Peyer's patch (tissue), 4 donors: ENCODE measurements around the gene KRT33A.

Source experiments
- POLR2A ChIP-seq, 2 donors: fragments of 450-650 bp; IDR thresholded peaks; one replicate each; pipeline ENCODE4 v1.5.1; 2017; ENCODE audit warnings: antibody characterized with exemption in 2 of 2, mild to moderate bottlenecking in 2 of 2, moderate library complexity in 2 of 2
- TF ChIP-seq, protein P1 (sequence below), 6 experiments: fragments of 450-650 bp in 4 of 6; fragments of 200-600 bp in 2 of 6; sonication (generic) in 1 of 6; IDR thresholded peaks; one replicate each; pipeline ENCODE4 v1.5.1; 2017 to 2019; ENCODE audit warnings: antibody characterized with exemption in 6 of 6, mild to moderate bottlenecking in 3 of 6, moderate library complexity in 1 of 6

DNA sequence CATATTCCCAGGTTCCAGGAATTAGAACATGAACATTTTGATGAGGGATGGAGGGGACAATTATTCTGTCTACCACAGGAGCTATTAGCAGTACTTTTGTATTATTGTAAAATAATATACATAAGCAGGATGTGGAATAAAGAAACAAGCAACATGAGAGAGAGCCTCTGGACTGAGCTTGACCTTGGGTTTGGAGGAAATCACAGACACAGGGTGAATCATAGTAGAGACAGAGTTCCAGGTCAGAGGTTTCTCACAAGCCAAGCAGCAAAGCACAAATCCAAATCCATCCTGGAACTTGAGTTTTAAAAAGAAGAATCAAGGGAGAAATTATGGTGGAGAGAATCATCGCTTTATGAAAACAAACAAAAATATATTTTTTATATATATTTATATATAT is 41.6 kb upstream of the KRT33A start:
- TF ChIP-seq, protein P1, sequence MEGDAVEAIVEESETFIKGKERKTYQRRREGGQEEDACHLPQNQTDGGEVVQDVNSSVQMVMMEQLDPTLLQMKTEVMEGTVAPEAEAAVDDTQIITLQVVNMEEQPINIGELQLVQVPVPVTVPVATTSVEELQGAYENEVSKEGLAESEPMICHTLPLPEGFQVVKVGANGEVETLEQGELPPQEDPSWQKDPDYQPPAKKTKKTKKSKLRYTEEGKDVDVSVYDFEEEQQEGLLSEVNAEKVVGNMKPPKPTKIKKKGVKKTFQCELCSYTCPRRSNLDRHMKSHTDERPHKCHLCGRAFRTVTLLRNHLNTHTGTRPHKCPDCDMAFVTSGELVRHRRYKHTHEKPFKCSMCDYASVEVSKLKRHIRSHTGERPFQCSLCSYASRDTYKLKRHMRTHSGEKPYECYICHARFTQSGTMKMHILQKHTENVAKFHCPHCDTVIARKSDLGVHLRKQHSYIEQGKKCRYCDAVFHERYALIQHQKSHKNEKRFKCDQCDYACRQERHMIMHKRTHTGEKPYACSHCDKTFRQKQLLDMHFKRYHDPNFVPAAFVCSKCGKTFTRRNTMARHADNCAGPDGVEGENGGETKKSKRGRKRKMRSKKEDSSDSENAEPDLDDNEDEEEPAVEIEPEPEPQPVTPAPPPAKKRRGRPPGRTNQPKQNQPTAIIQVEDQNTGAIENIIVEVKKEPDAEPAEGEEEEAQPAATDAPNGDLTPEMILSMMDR (IDR thresholded peaks at IDR 0.05), result no peak
- TF ChIP-seq POLR2A (IDR thresholded peaks at IDR 0.05), result no peak
